HCEC 1CT (cell line): Measurements from ENCODE around the gene ATP11A.

ENCODE experiments used
- DNase-seq: peaks from one replicate; pipeline ENCODE4 v3.0.0-alpha.2; 2017

The ATP11A gene

DNA sequence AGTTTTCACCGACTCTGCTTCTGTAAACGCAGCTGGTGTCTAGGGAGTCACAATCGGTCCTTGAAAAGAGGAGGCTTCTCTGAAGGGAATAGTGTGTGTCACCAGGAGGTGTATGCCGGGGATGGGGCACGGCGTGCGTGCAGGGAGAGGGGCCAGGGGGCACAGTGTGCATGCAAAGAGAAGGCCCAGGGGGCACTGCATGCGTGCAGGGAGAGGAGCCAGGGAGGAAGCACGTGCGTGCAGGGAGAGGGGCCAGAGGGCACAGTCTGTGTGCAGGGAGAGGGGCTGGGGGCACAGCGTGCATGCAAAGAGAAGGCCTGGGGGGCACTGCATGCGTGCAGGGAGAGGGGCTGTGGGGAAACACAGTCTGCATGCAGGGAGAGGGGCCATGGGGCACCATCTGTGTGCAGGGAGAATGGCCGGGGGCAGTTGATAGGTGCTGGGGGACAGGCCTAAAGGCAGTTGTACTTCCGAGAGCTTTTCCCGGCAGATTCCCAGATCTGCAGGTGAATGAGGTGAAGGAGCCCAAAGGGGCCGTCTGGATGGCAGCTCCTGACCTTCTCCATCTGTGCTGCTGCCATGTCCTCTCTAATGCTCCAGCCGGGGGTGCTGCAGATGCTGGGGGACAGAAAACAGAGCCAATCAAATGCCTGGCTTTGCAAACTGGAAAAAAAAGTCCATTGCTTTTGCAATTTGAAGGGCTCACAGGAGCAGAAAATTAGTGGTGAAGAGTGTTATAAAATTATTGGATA lies 36.4 kb downstream of the ATP11A start:
- DNase-seq, result no peak

GRCh38 chr13:112727581-112727980 lies 37.7 kb downstream of the ATP11A start:
- DNase-seq, result no peak

GRCh38 chr13:112728375-112729126 lies 38.7 kb downstream of the ATP11A start:
- DNase-seq, result no peak

DNA sequence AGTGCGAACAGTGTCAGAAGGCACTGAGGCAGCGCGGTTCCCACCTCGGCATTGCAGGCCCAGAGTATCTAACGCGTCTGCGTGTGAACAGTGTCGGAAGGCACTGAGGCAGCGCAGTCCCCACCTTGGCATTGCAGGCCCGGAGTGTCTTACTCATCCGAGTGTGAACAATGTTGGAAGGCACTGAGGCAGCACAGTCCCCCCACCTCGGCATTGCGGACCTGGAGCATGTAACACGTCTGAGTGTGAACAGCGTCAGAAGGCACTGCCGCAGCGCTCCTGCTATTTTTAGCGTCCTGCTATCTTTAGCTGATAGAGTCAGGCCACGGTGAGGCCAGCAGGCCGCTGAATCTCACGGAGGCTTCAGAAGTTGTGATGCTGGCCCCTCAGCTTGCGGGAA lies 39.6 kb downstream of the ATP11A start:
- no peak for DNase-seq

GRCh38 chr13:112730157-112730671 lies 40.4 kb downstream of the ATP11A start:
- no peak for DNase-seq

DNA sequence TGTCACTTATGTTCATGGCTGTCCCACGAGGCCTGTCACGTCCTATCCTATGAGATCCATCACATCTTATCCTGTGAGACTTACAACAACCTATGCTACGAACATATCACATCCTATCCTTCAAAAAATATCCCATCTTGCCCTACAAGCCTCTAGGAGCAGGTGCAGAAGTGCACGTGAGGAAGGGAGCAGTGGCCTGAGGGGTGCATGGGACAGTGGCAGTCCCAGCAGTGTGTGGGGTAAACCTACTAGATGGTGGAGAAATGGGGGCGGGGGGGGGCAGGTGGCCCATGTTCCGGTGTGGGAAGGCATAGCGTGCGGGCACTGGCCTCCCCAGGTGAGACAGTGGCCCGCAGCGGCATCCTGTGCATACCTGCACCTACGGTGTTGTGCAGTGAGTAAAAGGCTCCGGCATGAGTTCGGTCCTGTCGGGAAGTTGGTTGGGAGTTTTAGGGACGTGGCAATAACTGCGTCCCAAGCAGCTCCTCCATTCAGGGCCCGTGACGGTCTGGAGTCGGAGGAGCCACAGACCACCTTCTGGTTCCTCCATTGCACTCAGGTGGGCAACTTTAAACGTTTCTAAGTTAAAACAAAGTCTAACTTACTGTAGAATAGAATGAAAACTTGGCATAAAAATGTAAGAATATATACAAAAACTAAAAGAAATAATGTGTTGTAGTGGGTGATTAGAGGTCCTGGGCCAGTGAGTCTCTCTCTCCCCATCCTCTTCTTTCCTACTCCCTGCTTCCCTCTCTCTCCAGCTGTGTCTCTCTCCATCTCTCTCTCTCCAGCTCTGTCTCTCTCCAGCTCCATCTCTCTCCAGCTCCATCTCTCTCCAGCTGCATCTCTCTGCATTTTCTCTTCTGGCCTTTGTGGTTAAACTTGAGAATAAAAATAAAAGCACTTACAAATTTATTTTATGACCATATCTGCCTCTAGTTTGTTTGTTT lies 42.1 kb downstream of the ATP11A start:
- DNase-seq, result no peak

GRCh38 chr13:112732679-112733078 lies 42.8 kb downstream of the ATP11A start:
- DNase-seq, result no peak

DNA sequence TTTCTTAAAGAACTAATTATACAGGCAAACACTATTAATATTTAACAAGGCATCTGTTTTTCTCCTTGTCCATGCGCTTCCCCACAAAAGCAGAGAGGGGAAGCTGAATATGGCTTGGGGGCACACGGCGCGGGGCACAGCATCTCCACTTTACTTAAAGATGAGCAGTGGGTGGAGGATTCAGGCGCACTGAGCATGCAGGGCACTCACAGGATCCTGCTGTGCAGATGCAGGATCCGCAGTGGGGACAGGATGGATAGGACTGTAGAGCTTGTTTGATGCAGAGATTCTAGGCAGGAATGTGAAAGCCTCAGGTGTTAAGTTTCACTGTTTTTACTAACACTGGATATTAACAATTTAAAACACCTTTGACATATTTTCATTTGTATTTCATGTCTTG lies 43.3 kb downstream of the ATP11A start:
- no peak for DNase-seq

- DNase-seq, result no peak
Measured at GRCh38 chr13:112733661-112734379, 44.0 kb downstream of the ATP11A start.

GRCh38 chr13:112734696-112735547 lies 45.1 kb downstream of the ATP11A start:
- no peak for DNase-seq

DNA sequence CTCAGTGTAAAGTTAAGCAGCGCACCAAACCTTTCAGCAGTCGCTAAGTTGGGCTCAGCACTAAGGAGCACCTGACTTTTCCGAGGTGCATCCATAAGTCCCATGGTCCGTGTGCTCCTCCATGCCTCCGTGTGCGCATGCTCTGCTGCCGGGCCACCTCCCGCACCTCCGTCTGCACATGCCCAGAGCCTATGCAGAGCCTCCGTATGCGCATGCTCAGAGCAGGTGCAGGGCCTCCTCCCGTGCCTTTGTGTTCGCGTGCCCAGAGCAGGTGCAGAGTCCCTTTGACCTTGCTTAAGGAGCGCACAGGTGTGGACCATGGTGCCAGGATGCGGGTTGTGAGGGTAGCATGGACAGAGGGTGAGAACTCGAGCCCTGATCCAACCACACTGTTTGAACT lies 46.0 kb downstream of the ATP11A start:
- DNase-seq, result no peak

- no peak for DNase-seq
Measured at GRCh38 chr13:112737294-112737693, 47.5 kb downstream of the ATP11A start.

GRCh38 chr13:112738606-112739005 lies 48.8 kb downstream of the ATP11A start:
- no peak for DNase-seq

- DNase-seq, result no peak
Measured at GRCh38 chr13:112740502-112741131, 50.8 kb downstream of the ATP11A start.

GRCh38 chr13:112741185-112741755 lies 51.4 kb downstream of the ATP11A start:
- no peak for DNase-seq

DNA sequence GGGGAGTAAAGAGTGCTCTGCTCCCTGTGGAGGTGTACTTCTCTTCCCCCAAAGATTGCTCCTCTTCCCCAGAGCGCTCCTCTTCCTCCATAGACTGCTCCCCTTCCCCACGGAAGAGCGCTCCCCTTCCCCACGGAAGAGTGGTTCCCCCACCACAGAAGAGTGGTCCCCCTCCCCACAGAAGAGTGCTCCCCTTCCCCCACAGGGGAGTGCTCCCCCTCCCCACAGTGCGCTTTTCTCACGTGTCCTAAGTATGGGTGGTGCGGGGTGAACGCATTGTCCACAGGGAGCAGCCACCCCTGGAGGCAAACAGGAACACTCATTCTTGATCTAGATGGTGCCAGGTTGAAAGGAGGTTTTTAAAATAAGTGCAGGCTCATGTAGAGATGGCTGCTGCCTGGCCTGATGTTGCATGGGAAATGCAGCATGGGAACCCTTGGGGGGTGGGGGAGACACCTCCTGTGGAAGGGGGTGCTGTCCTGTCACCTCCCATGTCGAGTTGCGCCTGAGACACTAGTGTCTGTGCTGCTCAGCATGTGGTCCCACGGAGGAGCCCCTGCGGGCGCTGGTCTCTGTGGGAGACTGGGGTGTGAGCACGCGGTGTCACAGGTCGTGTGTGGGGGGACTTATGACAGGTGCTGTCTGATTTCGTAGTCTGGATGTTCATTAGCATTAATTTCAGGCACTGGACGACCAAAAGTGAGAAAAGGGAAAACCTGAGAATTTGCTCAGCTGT lies 52.2 kb downstream of the ATP11A start:
- DNase-seq, result no peak

- DNase-seq, result no peak
Measured at GRCh38 chr13:112742583-112742982, 52.7 kb downstream of the ATP11A start.

DNA sequence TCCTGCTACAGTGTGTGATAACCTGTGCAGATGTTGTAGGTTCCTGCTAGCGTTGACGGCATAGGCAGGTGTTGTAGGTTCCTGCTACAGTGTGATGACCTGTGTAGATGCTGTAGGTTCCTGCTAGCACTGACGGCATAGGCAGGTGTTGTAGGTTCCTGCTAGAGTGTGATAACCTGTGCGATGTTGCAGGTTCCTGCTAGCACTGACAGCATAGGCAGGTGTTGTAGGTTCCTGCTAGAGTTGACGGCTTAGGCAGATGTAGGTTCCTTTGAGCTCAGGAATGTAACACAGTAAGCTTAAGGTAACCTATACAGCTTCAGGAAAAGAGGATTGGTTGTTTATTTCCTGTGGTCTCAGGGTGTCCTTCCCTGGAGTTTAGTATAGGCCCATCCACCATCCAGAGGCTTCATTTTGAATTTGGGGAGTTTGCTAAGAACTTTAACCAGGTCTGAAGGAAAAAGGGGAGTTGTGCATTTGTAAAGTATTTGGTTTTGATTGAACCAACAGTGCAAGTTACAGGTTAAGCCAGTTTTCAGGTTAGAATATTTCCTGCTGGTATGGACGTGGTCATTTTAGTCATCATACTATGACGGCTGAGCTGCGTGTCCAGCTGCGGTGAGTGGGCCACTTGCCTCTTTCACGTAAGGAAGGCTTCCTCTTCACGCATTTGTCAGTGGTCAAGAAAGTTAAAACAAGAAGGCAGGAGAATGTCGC lies 53.8 kb downstream of the ATP11A start:
- no peak for DNase-seq
